GM12874 (cell line): ENCODE results near the gene ZIM2.

ENCODE experiments used
- CTCF ChIP-seq: IDR thresholded peaks from 2 replicates; pipeline ENCODE4 v1.5.1; 2011; ENCODE audit warnings: low read depth, mild to moderate bottlenecking, control low read depth, low read length, moderate library complexity; ENCODE audit not compliant: insufficient read depth

ZIM2 gene

GRCh38 chr19:56813531-56813930, 27.0 kb downstream of the ZIM2 start:
- no peak for TF ChIP-seq CTCF

DNA sequence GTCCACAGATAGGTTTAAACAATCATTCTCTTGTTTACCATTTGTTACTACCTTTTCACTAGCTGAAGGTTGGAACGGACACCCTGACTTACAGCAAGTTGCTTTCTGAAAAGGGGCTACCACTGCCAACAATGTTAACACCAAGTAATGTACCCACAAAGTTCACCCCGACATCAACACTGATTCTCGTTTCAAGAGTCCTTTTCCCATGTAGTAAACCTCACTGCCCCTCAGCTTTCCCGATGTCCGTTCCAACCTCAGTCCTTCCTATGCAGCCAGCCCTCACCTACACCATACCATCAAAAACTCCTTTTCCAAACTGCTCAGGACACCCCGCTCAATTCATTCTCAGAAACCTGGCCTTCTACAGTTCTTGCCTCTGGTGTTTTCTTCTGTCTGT, 29.0 kb downstream of the ZIM2 start:
- no peak for TF ChIP-seq CTCF

DNA sequence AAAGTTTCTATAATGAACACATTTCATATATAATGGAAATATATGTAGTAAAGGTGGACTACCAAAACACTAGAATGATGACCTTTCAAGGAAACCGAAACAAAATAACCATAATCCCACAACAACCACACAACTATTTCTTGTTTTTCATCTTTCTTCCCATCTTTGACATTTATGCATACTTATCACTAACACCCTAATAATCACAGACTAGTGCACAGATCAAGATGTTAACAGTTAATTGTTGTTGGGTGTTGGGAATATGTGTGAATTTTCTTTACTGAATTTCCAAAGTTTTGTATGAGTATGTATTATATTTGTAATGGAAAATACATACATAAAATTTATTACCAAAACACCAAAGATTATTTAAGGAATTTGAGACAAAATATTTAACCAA, 30.3 kb downstream of the ZIM2 start:
- no peak for TF ChIP-seq CTCF

DNA sequence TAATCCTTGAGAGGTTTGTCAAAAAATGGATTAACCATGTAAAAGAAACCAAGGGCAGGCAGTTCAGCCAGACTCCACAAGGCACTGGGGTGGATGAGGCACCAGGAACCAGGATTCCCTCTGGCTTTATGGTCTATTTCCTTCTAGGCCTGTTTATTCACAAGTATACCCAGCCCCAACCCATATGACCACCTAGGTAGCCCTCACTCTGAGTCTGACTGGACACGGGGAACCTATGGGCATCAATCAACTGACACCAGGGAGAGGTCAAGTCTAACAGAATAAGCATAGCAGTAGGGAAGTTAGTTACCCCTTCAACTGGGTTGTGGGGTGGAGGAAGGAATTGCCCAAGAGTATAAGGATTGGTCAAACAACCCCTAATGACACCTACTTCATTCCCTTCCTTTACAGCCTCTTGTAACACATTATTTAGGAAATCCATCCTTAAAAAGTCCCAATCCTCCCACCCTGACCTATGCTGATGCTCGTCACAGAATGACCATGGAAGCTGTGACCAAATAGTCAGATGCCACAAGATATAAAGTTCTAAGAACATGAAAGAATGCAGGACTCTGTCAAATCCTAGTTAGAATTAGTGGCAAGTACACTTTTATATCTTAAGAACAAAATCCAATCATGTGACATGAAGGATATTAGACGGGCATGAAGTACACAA, 31.7 kb downstream of the ZIM2 start:
- no peak for TF ChIP-seq CTCF

DNA sequence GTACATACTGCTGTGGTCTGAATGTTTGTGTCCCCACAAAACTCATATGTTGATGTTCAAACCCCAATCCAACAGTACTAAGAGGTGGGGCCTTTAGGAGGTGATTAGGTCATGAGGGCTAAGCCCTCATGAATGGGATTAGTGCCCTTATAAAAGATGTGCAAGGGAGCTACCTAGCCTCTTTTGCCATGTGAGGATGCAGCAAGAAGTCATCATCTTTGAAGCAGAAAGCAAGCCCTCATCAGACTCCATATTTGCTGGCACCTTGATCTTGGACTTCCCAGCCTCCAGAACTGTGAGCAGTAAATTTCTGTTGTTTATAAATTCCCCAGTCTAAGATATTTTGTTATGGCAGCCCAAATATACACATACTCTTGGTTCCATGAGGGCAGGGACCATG, 33.9 kb downstream of the ZIM2 start:
- TF ChIP-seq CTCF = no peak

- no peak for TF ChIP-seq CTCF
These were observed 62.2 kb downstream of the ZIM2 start for GRCh38 chr19:56778351-56778750.

- no peak for TF ChIP-seq CTCF
These were observed 70.9 kb downstream of the ZIM2 start for GRCh38 chr19:56769650-56770049.
